Measurements from ENCODE around the gene CNTN6.

Gene CNTN6

DNA sequence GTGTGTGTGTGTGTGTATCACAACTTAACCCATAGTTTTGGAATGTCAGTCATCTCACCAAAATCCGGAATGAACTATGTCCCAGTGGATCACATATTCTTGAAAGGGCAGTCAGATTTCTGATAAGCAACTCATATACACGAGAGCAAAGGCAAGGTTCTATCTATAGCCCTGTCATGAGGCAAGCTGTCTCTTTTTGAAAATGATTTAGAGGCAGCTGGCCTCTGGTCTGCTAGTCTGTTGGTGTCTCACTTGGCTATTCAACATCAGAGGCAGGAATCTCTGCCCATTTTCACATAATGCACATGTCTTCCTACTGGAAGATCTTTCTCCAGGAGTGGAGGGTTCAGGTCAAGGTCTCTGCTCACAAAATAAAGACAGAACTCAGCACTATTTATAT is 79.8 kb downstream of the CNTN6 start:
- H4K5ac ChIP-seq (ENCODE audit: low read length): no peak overlapping the region
- no peak overlapping the region for H3K4me2 ChIP-seq (ENCODE audit: low read length)
- H3K79me1 ChIP-seq (ENCODE audit: low read length): no peaks in the 10 kb centered on the region
- no peak overlapping the region for H3K18ac ChIP-seq (ENCODE audit: low read length)
- no peak overlapping the region for H3K27ac ChIP-seq (ENCODE audit: low read depth, low read length)
- no peak overlapping the region for H2AK5ac ChIP-seq (ENCODE audit: low read length)
- H3K56ac ChIP-seq (ENCODE audit: low read length): no peak overlapping the region
- no peak for DNase-seq
- no peaks in the 10 kb centered on the region for H3K4me1 ChIP-seq (ENCODE audit: control insufficient read depth, low read depth, low read length)
- no peaks in the 10 kb centered on the region for H3K36me3 ChIP-seq (ENCODE audit: control insufficient read depth, insufficient read depth, low read length)
- no peak overlapping the region for H2BK120ac ChIP-seq (ENCODE audit: low read depth, low read length)
- no peak overlapping the region for H2BK15ac ChIP-seq (replicated peaks; ENCODE audit: low read depth)
- no CpG with 5 or more reads among the region's 2 CpGs for WGBS (ENCODE audit: extremely low coverage, insufficient coverage, low lambda C conversion rate)
- H2BK5ac ChIP-seq (ENCODE audit: low read length): no peak overlapping the region
- no peak overlapping the region for H4K8ac ChIP-seq (ENCODE audit: low read depth, low read length)
- H3K9ac ChIP-seq (ENCODE audit: low read length): no peak overlapping the region
- H3K4ac ChIP-seq (ENCODE audit: low read depth, low read length): no peak overlapping the region
- H3K79me2 ChIP-seq (ENCODE audit: control insufficient read depth, insufficient read depth, low read length): no peaks in the 10 kb centered on the region
- H3K27me3 ChIP-seq (ENCODE audit: insufficient read depth, low read length, poor library complexity): no peaks in the 10 kb centered on the region
- no peak overlapping the region for H3K23ac ChIP-seq (ENCODE audit: low read length)
- no peak overlapping the region for H3K4me3 ChIP-seq (ENCODE audit: low read length)

- H3K36me3 ChIP-seq (ENCODE audit: control insufficient read depth, insufficient read depth, low read length): no peaks in the 10 kb centered on the region
- no peak overlapping the region for H2AK5ac ChIP-seq (ENCODE audit: low read length)
- no peak overlapping the region for H3K4ac ChIP-seq (ENCODE audit: low read depth, low read length)
- no peak overlapping the region for H3K9ac ChIP-seq (ENCODE audit: low read length)
- no peaks in the 10 kb centered on the region for H3K4me1 ChIP-seq (ENCODE audit: control insufficient read depth, low read depth, low read length)
- H3K79me1 ChIP-seq (ENCODE audit: low read length): no peaks in the 10 kb centered on the region
- H2BK120ac ChIP-seq (ENCODE audit: low read depth, low read length): no peak overlapping the region
- H2BK5ac ChIP-seq (ENCODE audit: low read length): no peak overlapping the region
- H2BK15ac ChIP-seq (replicated peaks; ENCODE audit: low read depth): no peak overlapping the region
- no peak for DNase-seq
- H3K18ac ChIP-seq (ENCODE audit: low read length): no peak overlapping the region
- H3K79me2 ChIP-seq (ENCODE audit: control insufficient read depth, insufficient read depth, low read length): no peaks in the 10 kb centered on the region
- H3K4me3 ChIP-seq (ENCODE audit: low read length): no peak overlapping the region
- no peak overlapping the region for H3K56ac ChIP-seq (ENCODE audit: low read length)
- no peak overlapping the region for H3K4me2 ChIP-seq (ENCODE audit: low read length)
- H4K8ac ChIP-seq (ENCODE audit: low read depth, low read length): no peak overlapping the region
- H3K27me3 ChIP-seq (ENCODE audit: insufficient read depth, low read length, poor library complexity): no peaks in the 10 kb centered on the region
- no peak overlapping the region for H3K23ac ChIP-seq (ENCODE audit: low read length)
- no CpG with 5 or more reads among the region's 6 CpGs for WGBS (ENCODE audit: extremely low coverage, insufficient coverage, low lambda C conversion rate)
- no peak overlapping the region for H3K27ac ChIP-seq (ENCODE audit: low read depth, low read length)
- H4K5ac ChIP-seq (ENCODE audit: low read length): no peak overlapping the region
Observed at GRCh38 chr3:1179146-1179545, 86.3 kb downstream of the CNTN6 start.

DNA sequence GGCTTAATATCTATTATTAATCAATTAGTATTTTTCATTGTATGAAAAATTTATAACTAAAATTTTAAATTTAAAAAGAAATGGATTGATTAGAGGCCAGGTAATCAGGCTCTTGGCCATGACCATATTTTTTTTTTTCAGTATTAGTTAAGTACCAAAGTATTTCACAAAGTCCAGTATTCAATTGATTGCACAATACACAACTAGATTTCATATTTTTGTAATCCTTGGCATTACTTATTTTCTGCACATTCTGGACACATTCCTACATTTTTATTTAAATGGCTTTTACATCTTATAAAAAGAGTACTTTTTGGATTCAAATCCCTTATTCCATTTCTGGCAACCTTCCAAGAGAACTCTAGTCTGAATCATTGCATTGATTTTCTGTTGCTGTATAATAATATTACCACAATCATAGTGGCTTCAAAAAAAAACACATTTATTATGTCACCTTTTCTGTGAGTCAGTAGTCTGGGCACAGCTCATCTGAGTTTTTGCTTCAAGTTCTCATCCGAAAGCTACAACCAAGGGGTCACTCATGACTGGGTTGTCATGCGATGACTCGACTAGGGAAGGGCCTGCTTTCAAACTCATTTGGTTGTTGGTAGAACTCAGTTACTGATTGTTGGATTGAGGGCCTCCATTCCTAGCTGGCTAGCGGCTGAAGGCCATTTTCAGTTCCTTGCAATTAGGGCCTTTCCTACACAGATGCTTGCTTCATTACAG is 90.7 kb downstream of the CNTN6 start:
- Histone ChIP-seq H3K79me2 (ENCODE audit: control insufficient read depth, insufficient read depth, low read length) (no peaks in the 10 kb centered on the region), H2BK120ac (ENCODE audit: low read depth, low read length) (no peak overlapping the region), H3K4me2 (ENCODE audit: low read length) (no peak overlapping the region), H3K36me3 (ENCODE audit: control insufficient read depth, insufficient read depth, low read length) (no peaks in the 10 kb centered on the region), H4K5ac (ENCODE audit: low read length) (no peak overlapping the region), H3K4ac (ENCODE audit: low read depth, low read length) (no peak overlapping the region), H3K4me3 (ENCODE audit: low read length) (no peak overlapping the region), H3K79me1 (ENCODE audit: low read length) (no peaks in the 10 kb centered on the region), H4K8ac (ENCODE audit: low read depth, low read length) (no peak overlapping the region), H3K56ac (ENCODE audit: low read length) (no peak overlapping the region), H3K23ac (ENCODE audit: low read length) (no peak overlapping the region), H2BK5ac (ENCODE audit: low read length) (no peak overlapping the region), H2AK5ac (ENCODE audit: low read length) (no peak overlapping the region), H3K9ac (ENCODE audit: low read length) (no peak overlapping the region), H3K4me1 (ENCODE audit: control insufficient read depth, low read depth, low read length) (no peaks in the 10 kb centered on the region), H3K27me3 (ENCODE audit: insufficient read depth, low read length, poor library complexity) (no peaks in the 10 kb centered on the region), H2BK15ac (replicated peaks; ENCODE audit: low read depth) (no peak overlapping the region), H3K27ac (ENCODE audit: low read depth, low read length) (no peak overlapping the region), H3K18ac (ENCODE audit: low read length) (no peak overlapping the region)
- no CpG with 5 or more reads among the region's 4 CpGs for WGBS (ENCODE audit: extremely low coverage, insufficient coverage, low lambda C conversion rate)
- DNase-seq: no peak

- no peak overlapping the region for H2BK120ac ChIP-seq (ENCODE audit: low read depth, low read length)
- no peak overlapping the region for H3K27ac ChIP-seq (ENCODE audit: low read depth, low read length)
- H3K18ac ChIP-seq (ENCODE audit: low read length): no peak overlapping the region
Observed at GRCh38 chr3:1190569-1190968, 97.7 kb downstream of the CNTN6 start.

DNA sequence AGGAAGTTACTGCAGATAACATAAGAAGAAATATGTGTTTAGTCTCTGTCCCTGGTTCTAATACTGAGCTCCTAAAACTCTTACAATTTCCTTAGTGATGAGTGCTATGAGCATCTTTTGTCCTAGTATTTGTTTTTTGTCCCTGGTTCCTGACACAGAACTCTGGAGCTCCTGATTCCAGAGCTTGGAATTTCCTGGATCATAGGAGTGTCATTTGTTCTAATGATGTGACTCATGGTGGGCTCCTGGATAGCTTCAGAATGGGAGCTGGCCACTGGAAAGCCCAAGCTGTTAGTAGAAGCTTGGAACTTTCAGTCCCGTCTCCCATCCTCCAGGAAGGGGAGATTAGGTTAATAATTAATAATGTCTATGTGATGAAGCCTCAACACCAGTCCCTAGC is 98.2 kb downstream of the CNTN6 start:
- no peak overlapping the region for H3K4ac ChIP-seq (ENCODE audit: low read depth, low read length)
- DNase-seq: no peak
- no peak overlapping the region for H4K5ac ChIP-seq (ENCODE audit: low read length)
- H3K4me2 ChIP-seq (ENCODE audit: low read length): no peak overlapping the region
- H2BK15ac ChIP-seq (replicated peaks; ENCODE audit: low read depth): no peak overlapping the region
- no peaks in the 10 kb centered on the region for H3K36me3 ChIP-seq (ENCODE audit: control insufficient read depth, insufficient read depth, low read length)
- no peak overlapping the region for H3K4me3 ChIP-seq (ENCODE audit: low read length)
- no peaks in the 10 kb centered on the region for H3K79me1 ChIP-seq (ENCODE audit: low read length)
- H3K18ac ChIP-seq (ENCODE audit: low read length): no peak overlapping the region
- no peak overlapping the region for H3K27ac ChIP-seq (ENCODE audit: low read depth, low read length)
- H3K27me3 ChIP-seq (ENCODE audit: insufficient read depth, low read length, poor library complexity): no peaks in the 10 kb centered on the region
- no peak overlapping the region for H4K8ac ChIP-seq (ENCODE audit: low read depth, low read length)
- no peak overlapping the region for H3K23ac ChIP-seq (ENCODE audit: low read length)
- no peak overlapping the region for H2BK5ac ChIP-seq (ENCODE audit: low read length)
- H2AK5ac ChIP-seq (ENCODE audit: low read length): no peak overlapping the region
- no peak overlapping the region for H3K56ac ChIP-seq (ENCODE audit: low read length)
- no peaks in the 10 kb centered on the region for H3K79me2 ChIP-seq (ENCODE audit: control insufficient read depth, insufficient read depth, low read length)
- H2BK120ac ChIP-seq (ENCODE audit: low read depth, low read length): no peak overlapping the region
- no peak overlapping the region for H3K9ac ChIP-seq (ENCODE audit: low read length)
- no CpG with 5 or more reads among the region's 1 CpG for WGBS (ENCODE audit: extremely low coverage, insufficient coverage, low lambda C conversion rate)
- H3K4me1 ChIP-seq (ENCODE audit: control insufficient read depth, low read depth, low read length): no peaks in the 10 kb centered on the region

More at GRCh38 chr3:1190569-1190968, 97.7 kb downstream of the CNTN6 start:
- no peaks in the 10 kb centered on the region for H3K79me2 ChIP-seq (ENCODE audit: control insufficient read depth, insufficient read depth, low read length)
- H4K5ac ChIP-seq (ENCODE audit: low read length): no peak overlapping the region
- H3K56ac ChIP-seq (ENCODE audit: low read length): no peak overlapping the region
- no peak overlapping the region for H2BK5ac ChIP-seq (ENCODE audit: low read length)
- no peaks in the 10 kb centered on the region for H3K27me3 ChIP-seq (ENCODE audit: insufficient read depth, low read length, poor library complexity)
- no peak overlapping the region for H3K4me2 ChIP-seq (ENCODE audit: low read length)
- no peak overlapping the region for H2AK5ac ChIP-seq (ENCODE audit: low read length)
- no peak overlapping the region for H3K4ac ChIP-seq (ENCODE audit: low read depth, low read length)
- H3K36me3 ChIP-seq (ENCODE audit: control insufficient read depth, insufficient read depth, low read length): no peaks in the 10 kb centered on the region
- no peaks in the 10 kb centered on the region for H3K4me1 ChIP-seq (ENCODE audit: control insufficient read depth, low read depth, low read length)
- no peak overlapping the region for H3K23ac ChIP-seq (ENCODE audit: low read length)
- WGBS (ENCODE audit: extremely low coverage, insufficient coverage, low lambda C conversion rate): no CpG with 5 or more reads among the region's 3 CpGs
- H3K4me3 ChIP-seq (ENCODE audit: low read length): no peak overlapping the region
- no peak overlapping the region for H2BK15ac ChIP-seq (replicated peaks; ENCODE audit: low read depth)
- no peaks in the 10 kb centered on the region for H3K79me1 ChIP-seq (ENCODE audit: low read length)
- H3K9ac ChIP-seq (ENCODE audit: low read length): no peak overlapping the region
- no peak overlapping the region for H4K8ac ChIP-seq (ENCODE audit: low read depth, low read length)
- no peak for DNase-seq

DNA sequence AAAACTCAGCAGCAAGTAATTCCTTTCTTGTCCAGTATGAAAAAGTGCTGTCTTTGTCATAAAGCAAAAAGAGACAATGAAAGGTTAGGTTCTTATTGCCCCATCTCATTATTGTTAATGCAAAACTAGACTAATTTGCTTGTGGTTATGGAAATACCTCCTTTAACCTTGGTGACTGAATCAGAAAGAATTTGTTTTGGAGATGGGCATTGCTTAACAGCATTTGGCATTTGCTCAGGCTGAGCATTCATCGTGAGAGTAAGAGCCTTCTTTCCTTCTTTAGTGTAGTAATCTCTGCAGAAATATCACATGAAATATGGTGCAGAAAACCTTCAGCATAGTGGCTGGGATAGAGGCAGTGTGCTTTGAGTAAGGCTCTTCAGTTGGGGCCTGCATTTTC is 103.1 kb downstream of the CNTN6 start:
- Histone ChIP-seq H3K4me2 (ENCODE audit: low read length) (no peak overlapping the region), H3K9ac (ENCODE audit: low read length) (no peak overlapping the region), H4K8ac (ENCODE audit: low read depth, low read length) (no peak overlapping the region), H3K79me2 (ENCODE audit: control insufficient read depth, insufficient read depth, low read length) (no peaks in the 10 kb centered on the region), H3K4me1 (ENCODE audit: control insufficient read depth, low read depth, low read length) (no peaks in the 10 kb centered on the region), H2BK5ac (ENCODE audit: low read length) (no peak overlapping the region), H3K18ac (ENCODE audit: low read length) (no peak overlapping the region), H4K5ac (ENCODE audit: low read length) (no peak overlapping the region), H3K4me3 (ENCODE audit: low read length) (no peak overlapping the region), H3K4ac (ENCODE audit: low read depth, low read length) (no peak overlapping the region), H2AK5ac (ENCODE audit: low read length) (no peak overlapping the region), H2BK120ac (ENCODE audit: low read depth, low read length) (no peak overlapping the region), H3K56ac (ENCODE audit: low read length) (no peak overlapping the region), H3K36me3 (ENCODE audit: control insufficient read depth, insufficient read depth, low read length) (no peaks in the 10 kb centered on the region), H2BK15ac (replicated peaks; ENCODE audit: low read depth) (no peak overlapping the region), H3K27ac (ENCODE audit: low read depth, low read length) (no peak overlapping the region), H3K27me3 (ENCODE audit: insufficient read depth, low read length, poor library complexity) (no peaks in the 10 kb centered on the region), H3K79me1 (ENCODE audit: low read length) (no peaks in the 10 kb centered on the region), H3K23ac (ENCODE audit: low read length) (no peak overlapping the region)
- DNase-seq: no peak
- no CpG with 5 or more reads among the region's 1 CpG for WGBS (ENCODE audit: extremely low coverage, insufficient coverage, low lambda C conversion rate)
